Activated CD8-positive, alpha-beta memory T cell treated with anti-CD3 and anti-CD28 coated beads, Interleukin-2, amount 10 ng/mL, durations not matched to agents 7 days and 5 days (primary cell): ENCODE data around the gene ZNF318. TPM values are rescaled to one million over a fixed set of nuclear protein-coding genes. Genes with fewer than 3 reads are reported as not detected.
"Not testable (repeated sequence)": the region's sequence is repeated elsewhere in the genome, so short reads cannot be mapped to it uniquely, and the experiment has no call there.

Experiments used
- ATAC-seq: fragments of 150-1000 bp; cut with Tn5 transposase; one replicate; pipeline ENCODE4 v1.10.0; 2021; ENCODE audit warnings: moderate library complexity
- CTCF ChIA-PET: fragments of 350-600 bp; sonication (Branson Sonifier 250); formaldehyde crosslinking; loops from one replicate; lab custom pipeline; 2021; ENCODE audit warnings: antibody characterized with exemption; lab: Charles Lee
- DNase-seq: peaks from one replicate; pipeline ENCODE4 v3.0.0-alpha.2; 2020
- H3K27ac Mint-ChIP-seq: one replicate; pipeline ENCODE4 v1.8.0; 2021; ENCODE audit warnings: mild to moderate bottlenecking, mixed read lengths
- H3K27me3 Mint-ChIP-seq: one replicate; pipeline ENCODE4 v1.8.0; 2021; ENCODE audit warnings: mixed read lengths
- H3K36me3 Mint-ChIP-seq: one replicate; pipeline ENCODE4 v1.8.0; 2021; ENCODE audit warnings: mild to moderate bottlenecking, mixed read lengths
- H3K4me1 Mint-ChIP-seq: one replicate; pipeline ENCODE4 v1.8.0; 2021; ENCODE audit warnings: mixed read lengths
- H3K4me3 Mint-ChIP-seq: one replicate; pipeline ENCODE4 v1.8.0; 2021; ENCODE audit warnings: mild to moderate bottlenecking, moderate library complexity, mixed read lengths
- H3K9me3 Mint-ChIP-seq: one replicate; pipeline ENCODE4 v1.8.0; 2022; ENCODE audit warnings: low read depth, mixed read lengths
- total RNA-seq, 2 experiments: library from RNA; stranded (reverse); gene quantifications; one replicate each; pipeline ENCODE4 v1.2.3, GENCODE V29; 2021

Gene ZNF318
- total RNA-seq, 2 experiments from 2014 or later: 9.7 to 12.8 TPM

DNA sequence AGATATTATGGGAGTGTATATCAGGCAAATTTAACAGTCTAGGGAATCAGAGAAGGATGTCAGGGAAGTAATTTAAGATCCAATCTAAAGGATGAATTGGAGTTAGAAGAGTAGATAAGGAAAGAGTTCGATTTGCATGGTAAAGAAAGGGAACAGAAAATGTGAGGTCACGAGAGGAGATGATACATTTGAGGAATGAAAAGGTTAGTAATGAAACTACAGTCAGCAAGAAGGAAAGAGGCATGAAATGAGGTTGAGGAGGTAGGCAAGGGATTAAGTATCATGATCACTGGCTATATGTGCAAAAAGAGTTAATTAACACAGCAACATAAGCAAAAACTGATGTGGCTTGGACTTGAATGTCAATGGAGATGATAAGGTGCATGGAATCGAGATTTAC, 22.4 kb downstream of the ZNF318 start:
- Mint-ChIP-seq H3K27ac (no peak overlapping the region), H3K4me3 (no peak overlapping the region), H3K36me3 (peaks cover 10% of the 10 kb centered on the region), H3K4me1 (no peaks in the 10 kb centered on the region), H3K27me3 (no peaks in the 10 kb centered on the region), H3K9me3 (no peaks in the 10 kb centered on the region)
- ATAC-seq (no peak), DNase-seq (no peak)
- CTCF ChIA-PET: no interaction called here

- not testable (repeated sequence) for H3K4me1 Mint-ChIP-seq, DNase-seq, H3K9me3 Mint-ChIP-seq, ATAC-seq, H3K36me3 Mint-ChIP-seq, H3K27me3 Mint-ChIP-seq, H3K27ac Mint-ChIP-seq, H3K4me3 Mint-ChIP-seq
- CTCF ChIA-PET: interaction anchor here (0.7 to 1.7 kb wide), 2 partner anchors 10 to 47 kb away, joined by 4 to 6 read pairs; no protein-coding TSS in a partner anchor
These were observed 23.2 kb downstream of the ZNF318 start for GRCh38 chr6:43346243-43346642.

DNA sequence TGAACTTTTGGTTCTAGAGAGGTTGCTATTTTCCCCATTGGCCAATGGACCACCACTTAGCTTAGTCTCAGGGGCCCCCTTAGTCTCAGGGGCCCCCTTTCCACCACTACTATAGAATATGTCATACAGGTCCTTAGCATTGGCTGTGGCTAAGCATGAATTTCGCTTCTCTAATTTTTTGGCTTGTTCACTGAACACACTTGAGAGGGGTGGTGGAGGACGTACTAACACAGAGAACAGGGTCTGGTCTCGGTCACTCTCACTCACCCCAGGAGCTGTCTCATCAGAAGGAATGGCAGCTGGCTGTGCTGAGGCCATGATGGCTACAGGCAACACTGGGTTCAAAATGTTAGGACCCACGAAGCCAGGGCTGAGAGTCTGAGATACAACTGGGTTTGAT, 30.3 kb downstream of the ZNF318 start:
- ATAC-seq: no peak
- H3K27me3 Mint-ChIP-seq: no peaks in the 10 kb centered on the region
- CTCF ChIA-PET: interaction anchor here (1.7 kb wide), 1 partner anchor 110 kb away, joined by 3 read pairs; the partner anchor contains the start of gene DNPH1

GRCh38 chr6:43338243-43338642, 31.2 kb downstream of the ZNF318 start:
- CTCF ChIA-PET: interaction anchor here (1.0 to 1.7 kb wide), 2 partner anchors 30 to 109 kb away, joined by 3 read pairs; partner anchors contain the start of genes CRIP3 and DNPH1
- no peaks in the 10 kb centered on the region for H3K27me3 Mint-ChIP-seq
- H3K9me3 Mint-ChIP-seq: no peaks in the 10 kb centered on the region
- H3K4me1 Mint-ChIP-seq: peaks cover 7% of the 10 kb centered on the region
- H3K36me3 Mint-ChIP-seq: peaks cover 28% of the 10 kb centered on the region
- no peak for DNase-seq
- no peak overlapping the region for H3K4me3 Mint-ChIP-seq
- ATAC-seq: no peak
- H3K27ac Mint-ChIP-seq: no peak overlapping the region

More for the DNA sequence above, 30.3 kb downstream of the ZNF318 start:
- H3K27ac Mint-ChIP-seq: no peak overlapping the region
- no peak overlapping the region for H3K4me3 Mint-ChIP-seq
- no peak for DNase-seq
- H3K9me3 Mint-ChIP-seq: no peaks in the 10 kb centered on the region
- H3K36me3 Mint-ChIP-seq: peaks cover 28% of the 10 kb centered on the region
- H3K4me1 Mint-ChIP-seq: peaks cover 7% of the 10 kb centered on the region

DNA sequence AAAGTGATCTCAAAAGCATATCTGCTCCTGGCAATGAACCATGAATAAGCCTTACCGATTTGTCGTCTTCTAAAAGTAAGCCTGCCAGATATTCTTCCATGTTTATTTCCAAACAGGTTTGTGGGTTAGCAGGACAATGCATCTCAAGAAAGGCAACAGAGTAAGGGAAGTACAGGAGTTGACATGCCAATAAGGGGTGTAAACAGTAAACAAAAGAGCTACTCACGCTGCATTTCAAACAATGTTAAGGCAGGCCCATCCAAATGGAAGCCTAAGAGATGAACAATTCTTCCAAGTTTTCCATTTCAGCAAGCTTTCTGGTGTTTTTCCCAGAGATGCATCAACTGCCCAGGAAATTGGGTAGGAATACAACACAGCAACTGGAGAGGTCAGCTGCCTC, 33.1 kb downstream of the ZNF318 start:
- Mint-ChIP-seq H3K27ac (no peak overlapping the region), H3K9me3 (no peaks in the 10 kb centered on the region), H3K4me3 (no peak overlapping the region), H3K27me3 (no peaks in the 10 kb centered on the region), H3K36me3 (peaks cover 19% of the 10 kb centered on the region), H3K4me1 (peaks cover 8% of the 10 kb centered on the region)
- DNase-seq: no peak
- ATAC-seq: no peak
- CTCF ChIA-PET: interaction anchor here (0.9 to 1.2 kb wide), 2 partner anchors 12 to 170 kb away, joined by 3 read pairs; no protein-coding TSS in a partner anchor

GRCh38 chr6:43335469-43335868, 34.0 kb downstream of the ZNF318 start:
- no peaks in the 10 kb centered on the region for H3K9me3 Mint-ChIP-seq
- H3K36me3 Mint-ChIP-seq: peaks cover 12% of the 10 kb centered on the region
- DNase-seq: no peak
- no peaks in the 10 kb centered on the region for H3K27me3 Mint-ChIP-seq
- ATAC-seq: no peak
- no peak overlapping the region for H3K4me3 Mint-ChIP-seq
- CTCF ChIA-PET: interaction anchor here (1.2 to 1.8 kb wide), 3 partner anchors 15 to 62 kb away, joined by 3 to 5 read pairs (median 5); no protein-coding TSS in a partner anchor
- H3K4me1 Mint-ChIP-seq: peaks cover 12% of the 10 kb centered on the region
- no peak overlapping the region for H3K27ac Mint-ChIP-seq

DNA sequence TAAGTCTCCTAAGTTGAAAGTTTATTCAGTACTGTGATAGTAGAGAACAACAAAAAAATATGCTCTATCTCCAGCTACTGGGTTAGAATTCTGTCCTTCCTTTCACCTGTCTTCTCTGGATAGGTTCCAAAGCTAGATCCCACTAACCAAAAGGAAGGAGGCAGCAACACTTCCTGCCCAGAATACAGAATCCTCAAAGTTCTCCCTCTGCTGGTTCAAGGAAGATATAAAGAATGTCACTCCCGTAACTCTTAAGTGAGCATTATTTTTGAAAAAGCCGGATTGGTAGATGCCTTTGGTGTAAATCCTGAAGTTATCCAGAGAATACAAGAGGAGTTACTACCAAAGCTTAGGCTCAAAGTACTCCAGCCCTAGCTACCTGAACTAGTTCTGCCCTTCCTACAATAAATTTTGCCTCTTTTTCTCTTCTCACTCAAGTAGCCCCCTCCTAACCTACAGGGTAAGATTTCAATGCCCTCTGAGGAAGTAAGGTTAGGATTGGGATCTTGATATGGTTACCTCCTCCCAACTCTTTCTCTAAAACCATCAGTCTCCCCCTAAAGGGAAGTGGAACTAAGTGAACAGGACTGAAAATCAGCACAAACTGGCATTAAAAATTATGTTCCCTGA, 34.9 kb downstream of the ZNF318 start:
- DNase-seq (no peak), ATAC-seq (no peak)
- Mint-ChIP-seq H3K27ac (no peak overlapping the region), H3K27me3 (no peaks in the 10 kb centered on the region), H3K36me3 (peaks cover 3% of the 10 kb centered on the region), H3K4me3 (no peak overlapping the region), H3K9me3 (no peaks in the 10 kb centered on the region), H3K4me1 (peaks cover 12% of the 10 kb centered on the region)
- CTCF ChIA-PET: interaction anchor here (0.7 to 1.8 kb wide), 4 partner anchors 16 to 73 kb away, joined by 3 to 5 read pairs (median 4); no protein-coding TSS in a partner anchor

GRCh38 chr6:43331891-43332290, 37.6 kb downstream of the ZNF318 start:
- CTCF ChIA-PET: no interaction called here
- H3K27me3 Mint-ChIP-seq: no peaks in the 10 kb centered on the region
- no peaks in the 10 kb centered on the region for H3K36me3 Mint-ChIP-seq
- no peak overlapping the region for H3K27ac Mint-ChIP-seq
- no peaks in the 10 kb centered on the region for H3K9me3 Mint-ChIP-seq
- DNase-seq: no peak
- ATAC-seq: no peak
- H3K4me3 Mint-ChIP-seq: no peak overlapping the region
- peaks cover 5% of the 10 kb centered on the region for H3K4me1 Mint-ChIP-seq

- Mint-ChIP-seq H3K27ac (no peak overlapping the region), H3K4me1 (peaks cover 5% of the 10 kb centered on the region), H3K36me3 (no peaks in the 10 kb centered on the region), H3K9me3 (no peaks in the 10 kb centered on the region), H3K27me3 (no peaks in the 10 kb centered on the region), H3K4me3 (no peak overlapping the region)
- CTCF ChIA-PET: no interaction called here
- DNase-seq: no peak
- ATAC-seq: no peak
These were observed 38.0 kb downstream of the ZNF318 start for GRCh38 chr6:43331470-43331869.

GRCh38 chr6:43328528-43328927, 40.9 kb downstream of the ZNF318 start:
- DNase-seq: no peak
- H3K27ac Mint-ChIP-seq: no peak overlapping the region
- CTCF ChIA-PET: no interaction called here
- H3K4me1 Mint-ChIP-seq: peaks cover 5% of the 10 kb centered on the region
- no peaks in the 10 kb centered on the region for H3K9me3 Mint-ChIP-seq
- H3K36me3 Mint-ChIP-seq: no peaks in the 10 kb centered on the region
- no peaks in the 10 kb centered on the region for H3K27me3 Mint-ChIP-seq
- no peak for ATAC-seq
- H3K4me3 Mint-ChIP-seq: no peak overlapping the region

- ATAC-seq (no peak), DNase-seq (no peak)
- Mint-ChIP-seq H3K4me1 (no peaks in the 10 kb centered on the region), H3K27me3 (no peaks in the 10 kb centered on the region), H3K36me3 (no peaks in the 10 kb centered on the region), H3K9me3 (no peaks in the 10 kb centered on the region), H3K27ac (no peak overlapping the region), H3K4me3 (no peak overlapping the region)
- CTCF ChIA-PET: no interaction called here
These were observed 43.6 kb downstream of the ZNF318 start for GRCh38 chr6:43325876-43326275.

DNA sequence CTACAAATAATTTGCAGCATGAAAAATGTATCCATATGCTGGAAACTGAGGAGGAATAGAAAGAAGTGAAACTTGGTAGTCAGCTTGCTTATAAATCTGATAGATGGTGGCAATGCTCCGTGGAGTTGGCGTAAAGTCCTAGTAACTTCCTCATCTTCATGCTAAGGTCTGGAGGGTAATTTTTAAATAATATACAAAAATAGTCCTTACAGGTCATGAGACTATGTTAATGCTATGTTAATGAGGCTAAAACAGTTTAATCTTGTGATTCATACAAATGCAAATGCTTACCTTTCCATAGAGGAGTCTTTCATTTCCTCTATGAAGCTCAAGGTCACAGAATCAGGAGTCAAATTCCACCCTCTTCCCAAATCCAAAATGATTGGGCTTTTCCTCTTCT, 51.4 kb downstream of the ZNF318 start:
- no peak overlapping the region for H3K4me3 Mint-ChIP-seq
- ATAC-seq (no peak), DNase-seq (no peak)
- no peaks in the 10 kb centered on the region for H3K9me3 Mint-ChIP-seq
- no peaks in the 10 kb centered on the region for H3K4me1 Mint-ChIP-seq
- no peaks in the 10 kb centered on the region for H3K36me3 Mint-ChIP-seq
- CTCF ChIA-PET: interaction anchor here (1.3 to 1.9 kb wide), 2 partner anchors 10 to 17 kb away, joined by 5 to 10 read pairs; partner anchors contain the start of gene CRIP3
- H3K27ac Mint-ChIP-seq: no peak overlapping the region
- peaks cover 2% of the 10 kb centered on the region for H3K27me3 Mint-ChIP-seq

- no peaks in the 10 kb centered on the region for H3K36me3 Mint-ChIP-seq
- H3K27me3 Mint-ChIP-seq: peaks cover 16% of the 10 kb centered on the region
- no peak overlapping the region for H3K27ac Mint-ChIP-seq
- DNase-seq (no peak), ATAC-seq (no peak)
- H3K4me3 Mint-ChIP-seq: no peak overlapping the region
- H3K4me1 Mint-ChIP-seq: peaks cover 7% of the 10 kb centered on the region
- no peaks in the 10 kb centered on the region for H3K9me3 Mint-ChIP-seq
- CTCF ChIA-PET: interaction anchor here (0.7 kb wide), 1 partner anchor 9 kb away, joined by 3 read pairs; no protein-coding TSS in a partner anchor
These were observed 55.6 kb downstream of the ZNF318 start for GRCh38 chr6:43313813-43314212.

DNA sequence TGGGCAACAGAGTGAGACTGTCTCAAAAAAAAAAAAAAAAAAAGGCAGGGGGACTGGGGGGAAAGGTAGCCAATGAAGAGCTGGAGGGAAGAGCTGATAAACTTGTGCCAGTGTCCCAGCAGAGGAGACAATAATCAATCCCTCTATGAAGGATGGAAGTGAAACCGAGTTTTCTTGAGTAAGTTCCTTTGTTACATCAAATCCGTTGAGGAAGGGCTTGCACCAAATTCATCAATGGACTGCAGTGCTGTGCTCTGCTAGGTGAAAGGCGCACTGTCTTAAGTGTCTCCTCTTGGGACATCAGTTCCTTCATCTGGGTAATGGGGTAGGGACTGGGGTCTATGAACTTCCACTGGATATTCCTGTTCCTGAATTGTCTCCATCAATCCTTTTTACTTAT, 57.8 kb downstream of the ZNF318 start:
- Mint-ChIP-seq H3K27me3 (peaks cover 13% of the 10 kb centered on the region), H3K36me3 (no peaks in the 10 kb centered on the region), H3K27ac (no peak overlapping the region), H3K9me3 (no peaks in the 10 kb centered on the region), H3K4me3 (no peak overlapping the region), H3K4me1 (peaks cover 12% of the 10 kb centered on the region)
- no peak for DNase-seq
- ATAC-seq: no peak
- CTCF ChIA-PET: interaction anchor here (1.0 to 1.5 kb wide), 2 partner anchors 10 to 12 kb away, joined by 3 to 5 read pairs; no protein-coding TSS in a partner anchor
